HUDEP-2 (cell line): Measurements from ENCODE around the gene ZNF25.
"Not testable (repeated sequence)": the region's sequence is repeated elsewhere in the genome, so short reads cannot be mapped to it uniquely, and the experiment has no call there.

Source experiments
- DNase-seq, 76 experiments: peaks; one replicate each; lab custom pipeline; 2025; ENCODE audit not compliant: unreplicated experiment in 76 of 76; lab: John Stamatoyannopoulos, UW

Gene ZNF25

DNA sequence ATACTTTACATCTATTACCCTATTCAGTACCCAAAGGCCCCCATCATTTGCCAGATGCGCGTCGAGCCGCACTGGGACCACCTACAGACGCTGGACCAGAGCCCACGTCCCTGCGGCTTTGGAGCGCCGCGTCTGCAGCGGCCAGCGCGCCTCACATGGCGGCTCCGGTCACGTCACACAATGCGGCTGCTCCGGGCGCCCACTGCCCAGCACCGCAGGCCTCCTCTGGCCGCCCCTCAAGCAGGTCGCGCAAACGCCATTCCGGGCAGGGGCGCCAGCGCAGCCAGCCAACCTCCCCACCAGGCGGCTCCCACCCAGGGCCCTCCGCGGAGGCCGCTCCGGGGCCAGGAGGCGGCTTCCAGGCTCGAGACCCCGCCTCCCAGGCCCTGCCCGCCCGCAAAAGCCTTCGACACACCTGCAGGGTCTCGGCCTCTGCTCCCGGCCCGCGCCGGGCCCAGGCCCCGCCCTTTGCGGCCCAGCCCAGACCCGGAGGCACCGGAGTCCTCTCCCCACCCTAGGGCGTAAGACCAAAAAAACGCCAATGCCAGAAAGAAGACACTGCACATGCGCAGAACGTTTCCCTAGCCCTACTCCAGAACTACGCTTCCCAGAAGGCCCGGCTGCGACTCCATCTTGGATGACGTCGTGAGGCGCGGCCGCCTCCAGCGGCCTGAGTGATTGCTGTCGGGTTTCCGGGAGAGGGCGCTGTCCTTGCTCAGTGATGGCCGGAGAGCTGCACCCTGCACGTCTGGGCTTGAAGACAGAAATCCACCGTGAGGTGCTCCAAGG is at the start of gene ZNF25:
Gene ZNF25, minus strand, starts transcription at position 557 of the 789 bp plus-strand sequence. CDS start 4,925 bp downstream, outside the sequence.
- peak; percentile 15 to 99 (median 96) for DNase-seq

DNA sequence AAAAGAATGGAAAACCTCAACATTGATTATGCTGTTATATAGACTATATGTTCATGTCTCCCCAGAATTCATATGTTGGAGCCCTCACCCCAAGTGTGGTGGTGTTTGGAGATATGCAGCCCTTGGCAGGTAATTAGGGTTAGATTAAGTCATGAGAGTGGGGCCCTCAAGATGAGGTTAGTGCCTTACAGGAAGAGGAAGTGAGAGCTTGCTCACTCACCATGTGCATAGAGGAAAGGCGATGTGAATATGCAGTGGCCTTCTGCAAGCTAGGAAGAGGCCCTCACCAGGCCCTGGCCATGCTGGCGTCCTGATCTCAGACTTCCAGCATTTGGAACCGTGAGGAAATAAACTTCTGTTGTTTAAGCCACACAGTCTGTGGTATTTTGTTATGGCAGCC is 48.8 kb upstream of the ZNF25 start:
- no peak for DNase-seq

DNA sequence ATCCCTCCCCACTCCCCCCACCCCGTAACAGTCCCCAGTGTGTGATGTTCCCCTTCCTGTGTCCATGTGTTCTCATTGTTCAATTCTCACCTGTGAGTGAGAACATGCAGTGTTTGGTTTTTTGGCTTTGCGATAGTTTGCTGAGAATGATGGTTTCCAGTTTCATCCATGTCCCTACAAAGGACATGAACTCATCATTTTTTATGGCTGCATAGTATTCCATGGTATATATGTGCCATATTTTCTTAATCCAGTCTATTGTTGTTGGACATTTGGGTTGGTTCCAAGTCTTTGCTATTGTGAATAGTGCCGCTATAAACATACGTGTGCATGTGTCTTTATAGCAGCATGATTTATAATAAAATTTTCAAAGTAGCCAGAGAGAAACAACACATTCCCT is 42.7 kb upstream of the ZNF25 start:
- not testable (repeated sequence) for DNase-seq

DNA sequence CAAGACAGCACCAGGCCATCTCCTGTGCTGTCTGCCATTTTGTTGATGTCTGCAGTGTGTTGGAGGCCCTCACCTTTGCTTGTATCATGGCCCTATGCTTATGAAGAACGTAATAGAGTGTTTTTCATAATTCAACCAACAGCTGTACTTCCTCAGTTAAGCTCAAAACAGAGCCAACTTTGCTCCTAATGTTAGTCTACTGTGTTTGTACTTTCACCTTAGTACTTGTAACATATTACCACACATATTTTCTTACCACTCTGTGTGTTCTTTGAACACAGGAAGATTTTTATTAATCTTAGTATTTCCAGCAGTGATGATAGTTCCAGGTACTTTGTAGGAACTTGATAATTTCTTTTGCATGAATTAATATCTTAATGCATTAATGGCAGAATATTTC is 39.9 kb upstream of the ZNF25 start:
- DNase-seq = no peak

DNA sequence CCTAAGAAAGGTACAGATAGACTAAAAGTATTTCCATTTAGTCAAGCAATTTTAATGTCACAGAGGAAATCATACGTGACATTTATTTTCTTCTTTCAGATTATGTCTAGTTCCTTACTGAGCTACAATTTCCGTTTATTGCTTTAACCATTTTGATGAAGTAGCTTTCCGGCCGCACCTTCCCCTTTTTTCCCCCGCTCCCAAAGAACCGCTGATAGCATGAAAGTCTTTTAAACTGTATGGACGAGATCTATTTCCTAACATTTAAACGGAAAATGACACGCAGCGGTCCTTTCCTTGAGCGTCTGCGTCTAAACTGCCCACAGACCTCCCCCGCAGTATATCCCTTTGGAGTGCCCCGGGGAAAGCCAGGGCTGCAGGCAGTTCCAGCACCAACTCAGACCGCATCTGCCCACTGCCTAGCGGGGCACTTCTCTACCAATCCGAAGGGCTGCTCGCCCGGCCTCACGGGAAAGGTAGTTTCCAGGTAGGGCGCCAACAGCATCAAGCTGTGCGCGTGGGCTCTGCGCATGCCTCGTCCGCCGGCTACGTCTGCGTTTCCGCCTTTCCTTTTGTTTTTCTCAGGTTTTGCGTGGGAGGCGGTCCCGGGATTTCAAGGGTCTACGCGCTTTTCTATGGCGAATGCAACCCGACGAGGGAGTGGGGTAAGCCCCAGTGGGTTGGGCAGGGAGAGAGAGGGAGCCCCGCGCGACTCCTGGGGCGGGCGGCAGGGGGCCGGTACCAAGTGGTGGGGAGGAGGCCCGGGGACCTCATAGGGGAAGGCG is 33.9 kb upstream of the ZNF25 start, which contains the start of gene ZNF33A:
Gene ZNF33A, plus strand, starts transcription at position 557 of the 785 bp plus-strand sequence. CDS start 1,667 bp downstream, outside the sequence.
- DNase-seq = peak in 75 of 76 experiments; percentile 9 to 90 (median 78)

DNA sequence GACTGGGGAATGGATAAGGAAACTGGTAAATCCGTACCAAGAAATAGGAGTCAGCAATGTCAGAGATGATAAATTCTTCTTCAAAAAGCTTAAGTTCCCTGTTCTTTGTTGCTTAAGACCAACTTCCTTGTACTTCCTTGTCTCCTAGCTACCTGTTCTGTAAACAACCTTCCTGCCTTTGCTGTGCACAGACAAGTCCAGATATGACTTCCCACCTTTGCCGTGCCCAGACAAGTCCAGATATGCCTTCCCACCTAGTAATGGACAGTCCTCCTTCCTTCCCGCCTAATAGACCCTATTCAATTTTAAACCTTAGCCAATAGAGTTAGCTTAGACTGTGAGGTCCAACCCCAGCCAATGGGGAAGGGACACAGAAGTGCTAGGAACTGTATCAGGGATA is 31.5 kb upstream of the ZNF25 start:
- no peak for DNase-seq

DNA sequence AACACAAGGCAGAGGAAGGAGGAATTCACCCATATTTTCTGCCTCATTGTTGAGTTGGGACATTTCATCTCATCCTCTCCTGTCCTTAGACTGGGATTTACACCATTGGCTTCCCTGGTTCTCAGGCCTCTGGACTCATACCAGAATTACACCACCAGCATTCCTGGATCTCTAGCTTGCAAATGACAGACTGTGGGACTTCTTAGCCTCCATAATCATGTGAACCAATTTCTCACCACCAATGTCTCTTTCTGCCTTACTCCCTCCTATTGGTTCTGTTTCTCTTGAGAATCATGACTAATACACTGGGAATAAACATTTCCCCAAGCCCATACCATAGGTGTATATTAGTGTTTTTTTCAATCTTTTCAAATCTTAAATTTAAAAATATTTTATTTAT is 31.1 kb upstream of the ZNF25 start:
- no peak for DNase-seq

DNA sequence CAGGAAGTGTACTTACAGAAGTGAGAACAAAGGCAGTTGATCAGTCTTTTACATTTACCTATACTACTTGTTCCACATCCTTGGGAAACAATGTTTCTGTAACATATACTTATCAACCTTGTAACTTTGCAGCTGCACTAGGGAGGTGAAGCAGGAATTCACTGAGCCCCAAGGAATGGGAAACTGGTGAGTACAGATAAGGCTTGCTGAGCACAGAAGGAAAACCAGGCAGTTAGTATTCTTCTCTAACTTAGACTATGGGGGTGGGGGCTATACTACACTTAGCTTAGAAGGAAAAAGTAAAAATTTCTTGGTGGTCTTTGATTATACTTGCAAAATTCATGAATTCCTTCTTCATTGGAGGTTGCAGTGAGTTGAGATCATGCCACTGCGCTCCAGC is 27.1 kb upstream of the ZNF25 start:
- DNase-seq = no peak

DNA sequence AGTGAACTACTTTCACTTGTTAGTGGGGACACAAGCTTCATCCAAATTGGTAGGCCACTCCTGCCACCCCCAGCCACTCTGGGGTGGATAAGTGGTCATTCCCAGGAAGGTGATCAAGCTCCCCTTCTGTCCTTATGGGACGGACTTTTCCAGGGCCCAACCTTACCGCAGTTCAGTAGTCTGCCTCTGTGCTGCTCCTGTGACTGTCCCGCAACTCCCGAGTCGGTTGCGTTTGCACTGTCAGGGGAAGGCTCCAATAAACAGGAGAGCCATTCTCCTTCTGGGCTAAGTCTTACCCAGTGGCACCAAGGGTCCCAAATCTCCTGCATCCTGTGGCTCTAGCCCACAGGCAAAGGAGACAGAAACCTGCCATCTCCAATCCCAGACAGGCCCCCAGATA is 26.6 kb upstream of the ZNF25 start:
- DNase-seq = no peak

DNA sequence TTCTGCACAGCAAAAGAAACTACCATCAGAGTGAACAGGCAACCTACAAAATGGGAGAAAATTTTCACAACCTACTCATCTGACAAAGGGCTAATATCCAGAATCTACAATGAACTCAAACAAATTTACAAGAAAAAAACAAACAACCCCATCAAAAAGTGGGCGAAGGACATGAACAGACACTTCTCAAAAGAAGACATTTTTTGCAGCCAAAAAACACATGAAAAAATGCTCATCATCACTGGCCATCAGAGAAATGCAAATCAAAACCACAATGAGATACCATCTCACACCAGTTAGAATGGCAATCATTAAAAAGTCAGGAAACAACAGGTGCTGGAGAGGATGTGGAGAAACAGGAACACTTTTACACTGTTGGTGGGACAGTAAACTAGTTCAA is 24.0 kb upstream of the ZNF25 start:
- not testable (repeated sequence) for DNase-seq

DNA sequence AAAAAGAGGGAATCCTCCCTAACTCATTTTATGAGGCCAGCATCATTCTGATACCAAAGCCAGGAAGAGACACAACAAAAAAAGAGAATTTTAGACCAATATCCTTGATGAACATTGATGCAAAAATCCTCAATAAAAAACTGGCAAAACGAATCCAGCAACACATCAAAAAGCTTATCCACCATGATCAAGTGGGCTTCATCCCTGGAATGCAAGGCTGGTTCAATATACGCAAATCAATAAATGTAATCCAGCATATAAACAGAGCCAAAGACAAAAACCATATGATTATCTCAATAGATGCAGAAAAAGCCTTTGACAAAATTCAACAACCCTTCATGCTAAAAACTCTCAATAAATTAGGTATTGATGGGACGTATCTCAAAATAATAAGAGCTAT is 22.5 kb upstream of the ZNF25 start:
- not testable (repeated sequence) for DNase-seq

DNA sequence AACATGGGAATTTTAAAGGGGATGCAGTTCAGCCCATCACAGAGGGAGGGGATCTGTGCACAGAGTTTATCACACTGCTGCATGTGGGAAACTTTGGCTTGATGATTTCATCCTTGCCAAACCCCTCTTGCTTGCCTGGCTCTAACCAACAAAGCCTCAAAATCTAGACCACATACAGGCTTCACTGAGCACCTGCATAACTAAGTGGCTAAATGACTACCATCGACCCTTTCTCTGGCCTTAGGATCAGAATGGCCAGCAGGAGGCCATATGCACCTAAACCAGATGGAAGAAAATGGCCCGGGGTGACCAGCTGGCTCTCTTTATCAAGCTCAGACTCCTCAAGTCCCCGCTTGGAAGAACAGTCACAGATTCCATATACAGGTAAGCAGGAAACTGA is 15.6 kb upstream of the ZNF25 start:
- DNase-seq = no peak

DNA sequence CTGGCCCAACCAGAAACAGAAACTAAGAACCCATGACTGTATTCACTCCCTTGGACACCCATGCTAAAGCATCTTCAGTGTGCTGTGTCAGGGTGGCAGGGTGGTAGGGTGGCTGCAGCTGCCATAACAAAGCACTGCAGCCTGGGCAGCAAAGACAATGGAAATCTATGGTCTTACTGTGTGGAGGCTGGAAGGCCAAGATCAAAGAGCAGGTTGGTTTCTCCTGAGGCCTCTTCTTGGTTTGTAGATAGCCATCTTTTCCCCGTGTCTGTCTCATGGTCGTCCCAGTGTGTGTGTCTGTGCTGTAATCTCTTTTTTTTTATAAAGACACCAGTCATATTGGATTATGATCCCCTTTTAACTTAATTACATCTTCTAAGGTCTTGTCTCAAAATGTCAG is 15.2 kb upstream of the ZNF25 start:
- no peak for DNase-seq

DNA sequence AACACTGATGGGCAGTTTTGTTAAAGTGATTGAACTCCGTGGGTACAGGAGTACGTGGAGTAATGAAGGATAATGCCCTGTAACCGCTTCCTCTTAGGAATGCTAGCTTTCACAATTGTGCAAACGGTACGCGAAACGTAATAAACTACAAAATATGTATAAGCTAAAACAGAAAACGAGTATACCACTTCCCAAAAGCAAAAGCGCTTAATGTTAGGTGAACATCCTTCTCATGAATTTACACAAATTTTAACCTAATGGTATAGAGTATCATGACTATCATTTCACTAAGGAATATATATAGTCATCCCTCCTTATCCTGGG is 395 bp upstream of the ZNF25 start:
- DNase-seq = no peak

DNA sequence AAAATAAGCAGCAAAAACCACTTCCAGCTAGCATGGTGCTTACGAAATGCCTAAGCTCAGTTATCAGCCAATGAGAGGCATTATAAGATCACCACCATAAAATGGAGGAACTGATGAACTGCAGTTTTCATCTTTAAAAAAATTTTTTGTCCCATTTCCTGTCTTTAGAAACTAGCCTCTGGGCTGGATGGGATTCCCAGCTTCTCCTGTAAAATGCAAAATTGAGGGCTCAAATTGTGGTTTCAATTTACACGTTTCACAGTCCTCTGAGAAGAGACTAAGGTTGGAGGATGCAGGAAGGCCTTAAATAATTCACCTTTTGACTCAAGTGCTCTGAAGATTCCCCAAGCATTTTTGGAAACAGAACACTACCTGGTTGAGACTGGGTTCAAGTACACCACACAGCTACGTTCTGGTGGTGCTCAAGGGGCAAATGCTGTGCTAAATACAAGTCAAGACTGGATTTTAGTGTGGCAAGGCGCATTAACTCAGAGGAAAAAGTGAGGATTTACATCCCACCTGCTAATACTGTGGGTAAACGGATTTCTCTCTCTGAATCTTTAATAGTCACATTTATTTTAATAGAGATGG is 951 bp downstream of the ZNF25 start:
- DNase-seq = peak in 2 of 76 experiments; percentile 0

DNA sequence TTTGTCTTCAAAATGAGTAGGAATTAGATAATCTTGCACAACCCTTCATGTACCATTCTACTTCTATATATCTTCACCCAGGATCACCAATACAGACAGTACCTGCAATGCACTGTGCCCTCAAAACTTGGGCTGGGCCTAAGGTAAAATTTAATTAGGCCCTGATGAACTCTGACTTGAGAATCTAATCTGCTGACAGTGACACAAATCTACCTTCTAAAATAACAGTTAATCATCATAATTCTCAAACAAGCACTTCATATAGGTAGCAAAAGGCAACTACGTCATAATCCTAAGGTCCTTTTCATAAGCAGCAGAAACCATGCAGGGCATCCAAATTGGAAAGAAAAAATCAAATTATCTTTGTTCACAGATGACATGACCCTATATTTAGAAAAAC is 4.1 kb downstream of the ZNF25 start:
- DNase-seq = no peak

DNA sequence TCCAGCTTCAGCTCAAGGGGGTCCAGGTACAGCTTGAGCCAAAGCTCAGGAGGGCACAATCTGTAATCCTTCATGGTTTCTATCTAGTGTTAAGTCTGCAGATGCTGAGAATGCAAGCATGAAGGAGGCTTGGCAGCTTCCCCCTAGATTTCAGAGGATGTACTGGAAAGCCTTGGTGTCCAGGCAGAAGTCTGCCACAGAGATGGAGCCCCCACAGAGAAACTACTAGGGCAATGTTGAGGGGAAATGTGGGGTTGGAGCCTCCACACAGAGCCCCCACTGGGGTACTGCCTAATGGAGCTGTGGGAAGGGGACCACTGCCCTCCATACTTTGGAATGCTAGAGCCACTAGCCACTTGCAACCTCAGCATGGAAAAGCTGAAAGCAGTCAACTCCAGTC is 11.4 kb downstream of the ZNF25 start:
- DNase-seq = no peak

DNA sequence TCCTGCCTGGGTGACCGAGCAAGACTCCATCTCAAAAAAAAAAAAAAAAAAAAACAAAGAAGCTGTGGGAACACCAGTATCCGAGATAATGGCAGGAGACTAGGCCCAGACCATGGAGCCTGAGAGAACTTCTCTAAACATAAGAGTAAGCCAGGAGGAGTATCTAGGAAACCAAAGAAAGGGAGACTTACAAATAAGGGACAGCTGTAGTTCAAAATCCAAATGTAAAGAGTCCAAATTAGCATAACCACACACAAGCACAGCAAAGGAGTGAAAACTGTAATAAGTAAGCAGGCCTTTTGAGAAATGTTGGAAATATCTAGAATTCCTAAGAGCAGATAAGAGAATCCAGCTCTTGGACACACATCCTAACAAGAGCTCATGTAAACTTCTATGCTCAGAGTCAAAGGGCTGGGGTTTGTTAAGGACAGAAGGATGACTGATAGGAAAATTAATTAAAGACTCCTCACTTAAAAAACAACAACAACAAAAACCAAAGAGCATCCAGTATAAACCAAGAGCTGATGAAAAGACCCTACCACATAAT is 15.8 kb downstream of the ZNF25 start:
- DNase-seq = no peak

DNA sequence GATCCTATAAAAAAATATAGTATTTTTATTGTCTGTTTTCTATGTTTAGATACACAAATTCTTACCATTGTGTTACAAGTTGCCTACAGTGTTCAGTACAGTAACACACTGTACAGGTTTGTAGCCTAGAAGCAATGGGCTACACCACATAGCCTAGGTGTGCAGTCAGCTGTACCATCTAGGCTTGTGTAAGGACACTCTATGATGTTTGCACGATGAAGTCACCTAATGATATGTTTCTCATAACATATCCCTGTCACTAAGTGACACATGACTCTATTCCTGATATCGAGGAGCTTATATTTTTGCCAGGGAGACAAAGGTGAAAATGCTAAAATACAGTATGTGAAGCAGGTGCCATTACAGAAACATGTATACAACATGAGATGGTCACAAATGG is 18.6 kb downstream of the ZNF25 start:
- DNase-seq = no peak

DNA sequence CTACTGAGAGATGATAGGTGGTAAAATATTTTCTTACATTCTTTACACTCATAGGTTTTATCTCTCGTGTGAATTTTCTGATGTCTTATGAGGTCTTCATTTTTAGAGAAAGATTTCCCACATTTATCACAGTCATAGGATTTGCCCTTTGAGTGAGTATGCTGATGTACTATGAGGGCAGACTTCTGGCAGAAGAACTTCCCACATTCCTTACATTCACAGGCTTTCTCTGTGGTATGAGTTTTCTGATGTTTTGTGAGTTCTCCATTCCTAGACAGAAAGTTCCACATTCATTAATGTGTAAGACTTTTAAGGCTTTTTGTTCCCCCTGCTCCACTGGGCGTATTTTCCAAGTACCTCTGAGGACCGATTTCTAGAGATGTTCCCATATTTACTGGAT is 23.5 kb downstream of the ZNF25 start:
- no peak for DNase-seq

DNA sequence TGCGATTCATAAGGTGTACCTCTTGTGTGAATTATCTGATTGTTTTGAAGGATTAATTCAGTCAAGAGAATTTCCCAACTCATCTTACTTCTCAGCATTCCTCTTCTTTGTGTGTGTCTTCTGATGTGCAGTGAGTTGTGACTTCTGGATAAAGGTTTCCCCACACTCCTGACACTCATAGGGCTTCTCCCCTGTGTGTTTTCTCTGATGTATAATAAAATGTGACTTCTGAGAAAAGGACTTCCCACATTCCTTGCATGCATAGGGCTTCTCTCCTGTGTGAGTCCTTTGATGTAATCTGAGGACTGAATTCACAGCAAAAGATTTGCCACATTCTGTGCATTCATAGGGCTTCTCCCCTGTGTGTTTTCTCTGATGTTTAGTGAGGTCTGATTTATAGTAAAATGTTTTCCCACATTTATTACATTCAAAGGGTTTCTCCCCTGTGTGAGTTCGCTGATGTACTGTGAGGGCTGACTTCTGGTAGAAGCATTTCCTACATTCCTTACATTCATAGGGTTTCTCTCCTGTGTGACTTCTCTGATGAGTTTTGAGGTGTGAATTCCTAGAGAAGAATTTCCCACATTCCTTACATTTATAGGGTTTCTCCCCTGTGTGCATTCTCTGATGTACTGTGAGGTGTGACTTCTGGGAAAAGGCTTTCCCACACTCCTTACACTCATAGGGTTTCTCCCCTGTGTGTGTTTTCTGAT is 24.2 kb downstream of the ZNF25 start:
- DNase-seq = no peak
